Measurements from ENCODE around the gene NUFIP2. TPM values are rescaled to one million over a fixed set of nuclear protein-coding genes. Genes with fewer than 3 reads are reported as not detected.

The NUFIP2 gene, protein sequence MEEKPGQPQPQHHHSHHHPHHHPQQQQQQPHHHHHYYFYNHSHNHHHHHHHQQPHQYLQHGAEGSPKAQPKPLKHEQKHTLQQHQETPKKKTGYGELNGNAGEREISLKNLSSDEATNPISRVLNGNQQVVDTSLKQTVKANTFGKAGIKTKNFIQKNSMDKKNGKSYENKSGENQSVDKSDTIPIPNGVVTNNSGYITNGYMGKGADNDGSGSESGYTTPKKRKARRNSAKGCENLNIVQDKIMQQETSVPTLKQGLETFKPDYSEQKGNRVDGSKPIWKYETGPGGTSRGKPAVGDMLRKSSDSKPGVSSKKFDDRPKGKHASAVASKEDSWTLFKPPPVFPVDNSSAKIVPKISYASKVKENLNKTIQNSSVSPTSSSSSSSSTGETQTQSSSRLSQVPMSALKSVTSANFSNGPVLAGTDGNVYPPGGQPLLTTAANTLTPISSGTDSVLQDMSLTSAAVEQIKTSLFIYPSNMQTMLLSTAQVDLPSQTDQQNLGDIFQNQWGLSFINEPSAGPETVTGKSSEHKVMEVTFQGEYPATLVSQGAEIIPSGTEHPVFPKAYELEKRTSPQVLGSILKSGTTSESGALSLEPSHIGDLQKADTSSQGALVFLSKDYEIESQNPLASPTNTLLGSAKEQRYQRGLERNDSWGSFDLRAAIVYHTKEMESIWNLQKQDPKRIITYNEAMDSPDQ
- total RNA-seq (2021) (87.1 to 93.1 TPM (median 90.5 TPM) in 3 replicates), Bru-seq, nascent RNA (percentile 98 among the genes with signal in this experiment)
- long read RNA-seq, experiment 1, full-length matches to known transcripts, result 139 of 296 reads
- long read RNA-seq, experiment 1, partial matches to known transcripts, result 27 of 296 reads
- long read RNA-seq, experiment 1, other reads (novel, unspliced or antisense), result 130 of 296 reads
- long read RNA-seq, experiment 2, full-length matches to known transcripts, result 14 of 123 reads
- long read RNA-seq, experiment 2, partial matches to known transcripts, result 10 of 123 reads
- long read RNA-seq, experiment 2, other reads (novel, unspliced or antisense), result 99 of 123 reads
- long read RNA-seq, experiment 3, full-length matches to known transcripts, result 2 of 19 reads
- long read RNA-seq, experiment 3, partial matches to known transcripts, result 2 of 19 reads
- long read RNA-seq, experiment 3, other reads (novel, unspliced or antisense), result 15 of 19 reads

DNA sequence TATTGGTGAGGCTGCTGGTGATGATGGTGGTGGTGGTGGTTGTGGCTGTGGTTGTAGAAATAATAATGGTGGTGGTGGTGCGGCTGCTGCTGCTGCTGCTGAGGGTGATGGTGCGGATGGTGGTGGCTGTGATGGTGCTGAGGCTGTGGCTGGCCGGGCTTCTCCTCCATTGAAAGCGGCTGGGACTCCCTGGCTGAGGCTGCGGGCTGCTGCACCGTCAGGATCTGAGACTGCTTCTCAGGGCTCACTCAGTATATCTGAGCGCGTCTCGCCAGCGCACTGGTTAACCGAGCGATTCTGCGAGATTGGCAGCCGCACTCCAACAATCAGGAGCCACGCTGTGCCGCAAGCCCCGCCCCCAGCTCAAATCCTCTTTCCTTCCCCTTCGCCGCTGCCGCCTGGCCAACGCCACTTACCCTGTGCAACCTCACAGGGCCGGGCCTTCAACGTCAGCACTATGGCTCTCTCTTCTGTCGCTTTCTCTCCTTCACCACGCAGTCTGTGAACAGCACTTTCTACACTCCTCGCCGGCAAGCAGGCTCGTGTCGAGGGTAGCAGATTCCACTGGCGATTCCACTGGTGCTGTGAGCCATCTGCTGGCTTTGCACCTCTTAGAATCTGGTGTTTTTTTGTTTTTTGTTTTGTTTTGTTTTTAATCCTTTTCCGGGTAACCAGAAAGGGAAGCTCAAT is at the start of gene NUFIP2:
Gene NUFIP2, minus strand, starts transcription at position 259 of the 690 bp plus-strand sequence. Its CDS starts 89 bp downstream, at position 170.
- ChIA-PET POLR2A (interaction anchor here (0.6 to 1.3 kb wide), 13 partner anchors 10 to 298 kb away, joined by 3 to 8 read pairs (median 4); no protein-coding TSS in a partner anchor), CTCF (interaction anchor here (0.6 to 1.4 kb wide), 10 partner anchors 21 to 323 kb away, joined by 3 to 10 read pairs (median 4); partner anchors contain the start of gene MYO18A)
- peak; percentile 94 for ATAC-seq
- H3K9me3 Mint-ChIP-seq, result no peaks in the 10 kb centered on the region
- peaks cover 32% of the 10 kb centered on the region for H3K4me1 Mint-ChIP-seq
- H3K27me3 Mint-ChIP-seq (ENCODE audit: low read depth), result no peaks in the 10 kb centered on the region
- H3K27ac Mint-ChIP-seq, result peak within 1 kb of the TSS; percentile 99
- peak within 1 kb of the TSS; percentile 100 for H3K4me3 Mint-ChIP-seq
- DNase-seq (ENCODE audit: low spot score), result peak; percentile 99
- peaks cover 24% of the 10 kb centered on the region for H3K36me3 Mint-ChIP-seq
- peak; percentile 20; the same call in 1 of the 2 replicates for TF ChIP-seq FOXK1 (CRISPR knock-in tag; IDR thresholded peaks at IDR 0.05)
- TF ChIP-seq NR1H2 (CRISPR knock-in tag; IDR thresholded peaks at IDR 0.05), result no peak
- no peak for TF ChIP-seq TCF7 (CRISPR knock-in tag; IDR thresholded peaks at IDR 0.05; ENCODE audit: low read depth)
- TF ChIP-seq JUN (CRISPR knock-in tag; IDR thresholded peaks at IDR 0.05), result no peak
- TF ChIP-seq ZNF232 (CRISPR knock-in tag; IDR thresholded peaks at IDR 0.05), result 0 out of 2 replicates have a peak, but pooled peaks have one; percentile 13
- TF ChIP-seq ZNF423 (CRISPR knock-in tag; IDR thresholded peaks at IDR 0.05), result no peak
- no peak for TF ChIP-seq CBFB (CRISPR knock-in tag; IDR thresholded peaks at IDR 0.05; ENCODE audit: low read depth)
- TF ChIP-seq, protein P1, sequence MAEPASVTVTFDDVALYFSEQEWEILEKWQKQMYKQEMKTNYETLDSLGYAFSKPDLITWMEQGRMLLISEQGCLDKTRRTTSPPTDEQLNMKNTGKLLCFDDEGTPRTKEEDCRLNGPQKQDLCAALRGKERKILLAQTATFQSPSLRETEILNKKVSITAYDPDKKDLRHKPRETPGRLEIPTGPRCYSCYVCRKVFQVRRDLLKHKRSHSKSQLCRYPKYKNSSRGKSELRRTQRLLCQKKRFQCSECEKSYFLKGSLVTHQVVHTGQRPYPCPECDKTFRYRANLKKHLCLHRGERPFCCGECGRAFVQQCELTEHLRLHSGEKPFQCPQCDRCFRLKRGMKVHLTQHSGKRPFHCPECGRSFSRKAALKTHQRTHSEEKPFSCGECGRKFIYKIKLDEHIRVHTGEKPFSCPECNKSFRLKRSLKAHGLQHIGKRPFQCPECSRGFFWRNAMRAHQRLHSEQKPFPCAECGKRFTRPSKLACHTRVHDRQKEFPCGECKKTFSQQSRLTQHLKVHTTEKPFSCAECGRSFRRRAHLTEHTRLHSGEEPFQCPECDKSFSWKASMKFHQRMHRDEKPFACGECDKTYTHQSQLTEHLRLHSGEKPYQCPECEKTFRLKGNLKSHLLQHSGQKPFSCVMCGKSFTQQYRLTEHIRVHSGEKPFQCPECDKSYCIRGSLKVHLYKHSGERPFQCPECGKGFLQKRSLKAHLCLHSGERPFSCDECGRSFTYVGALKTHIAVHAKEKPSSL (CRISPR knock-in tag; conservative IDR thresholded peaks at IDR 0.05), result no peak
- TF ChIP-seq TEAD1 (CRISPR knock-in tag; IDR thresholded peaks at IDR 0.05), result peak; percentile 66; the same call in 1 of the 2 replicates
- TF ChIP-seq, protein P2, sequence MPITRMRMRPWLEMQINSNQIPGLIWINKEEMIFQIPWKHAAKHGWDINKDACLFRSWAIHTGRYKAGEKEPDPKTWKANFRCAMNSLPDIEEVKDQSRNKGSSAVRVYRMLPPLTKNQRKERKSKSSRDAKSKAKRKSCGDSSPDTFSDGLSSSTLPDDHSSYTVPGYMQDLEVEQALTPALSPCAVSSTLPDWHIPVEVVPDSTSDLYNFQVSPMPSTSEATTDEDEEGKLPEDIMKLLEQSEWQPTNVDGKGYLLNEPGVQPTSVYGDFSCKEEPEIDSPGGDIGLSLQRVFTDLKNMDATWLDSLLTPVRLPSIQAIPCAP (CRISPR knock-in tag; IDR thresholded peaks at IDR 0.05), result peak; percentile 66; the same call in 1 of the 2 replicates
- peak; percentile 93 for TF ChIP-seq ETV6 (CRISPR knock-in tag; IDR thresholded peaks at IDR 0.05)
- peak; percentile 89; the same call in 1 of the 2 replicates for TF ChIP-seq SMAD3 (CRISPR knock-in tag; IDR thresholded peaks at IDR 0.05; ENCODE audit: borderline replicate concordance)
- TF ChIP-seq, protein P3, sequence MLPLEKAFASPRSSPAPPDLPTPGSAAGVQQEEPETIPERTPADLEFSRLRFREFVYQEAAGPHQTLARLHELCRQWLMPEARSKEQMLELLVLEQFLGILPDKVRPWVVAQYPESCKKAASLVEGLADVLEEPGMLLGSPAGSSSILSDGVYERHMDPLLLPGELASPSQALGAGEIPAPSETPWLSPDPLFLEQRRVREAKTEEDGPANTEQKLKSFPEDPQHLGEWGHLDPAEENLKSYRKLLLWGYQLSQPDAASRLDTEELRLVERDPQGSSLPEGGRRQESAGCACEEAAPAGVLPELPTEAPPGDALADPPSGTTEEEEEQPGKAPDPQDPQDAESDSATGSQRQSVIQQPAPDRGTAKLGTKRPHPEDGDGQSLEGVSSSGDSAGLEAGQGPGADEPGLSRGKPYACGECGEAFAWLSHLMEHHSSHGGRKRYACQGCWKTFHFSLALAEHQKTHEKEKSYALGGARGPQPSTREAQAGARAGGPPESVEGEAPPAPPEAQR (CRISPR knock-in tag; IDR thresholded peaks at IDR 0.05), result no peak
- TF ChIP-seq, protein P4, sequence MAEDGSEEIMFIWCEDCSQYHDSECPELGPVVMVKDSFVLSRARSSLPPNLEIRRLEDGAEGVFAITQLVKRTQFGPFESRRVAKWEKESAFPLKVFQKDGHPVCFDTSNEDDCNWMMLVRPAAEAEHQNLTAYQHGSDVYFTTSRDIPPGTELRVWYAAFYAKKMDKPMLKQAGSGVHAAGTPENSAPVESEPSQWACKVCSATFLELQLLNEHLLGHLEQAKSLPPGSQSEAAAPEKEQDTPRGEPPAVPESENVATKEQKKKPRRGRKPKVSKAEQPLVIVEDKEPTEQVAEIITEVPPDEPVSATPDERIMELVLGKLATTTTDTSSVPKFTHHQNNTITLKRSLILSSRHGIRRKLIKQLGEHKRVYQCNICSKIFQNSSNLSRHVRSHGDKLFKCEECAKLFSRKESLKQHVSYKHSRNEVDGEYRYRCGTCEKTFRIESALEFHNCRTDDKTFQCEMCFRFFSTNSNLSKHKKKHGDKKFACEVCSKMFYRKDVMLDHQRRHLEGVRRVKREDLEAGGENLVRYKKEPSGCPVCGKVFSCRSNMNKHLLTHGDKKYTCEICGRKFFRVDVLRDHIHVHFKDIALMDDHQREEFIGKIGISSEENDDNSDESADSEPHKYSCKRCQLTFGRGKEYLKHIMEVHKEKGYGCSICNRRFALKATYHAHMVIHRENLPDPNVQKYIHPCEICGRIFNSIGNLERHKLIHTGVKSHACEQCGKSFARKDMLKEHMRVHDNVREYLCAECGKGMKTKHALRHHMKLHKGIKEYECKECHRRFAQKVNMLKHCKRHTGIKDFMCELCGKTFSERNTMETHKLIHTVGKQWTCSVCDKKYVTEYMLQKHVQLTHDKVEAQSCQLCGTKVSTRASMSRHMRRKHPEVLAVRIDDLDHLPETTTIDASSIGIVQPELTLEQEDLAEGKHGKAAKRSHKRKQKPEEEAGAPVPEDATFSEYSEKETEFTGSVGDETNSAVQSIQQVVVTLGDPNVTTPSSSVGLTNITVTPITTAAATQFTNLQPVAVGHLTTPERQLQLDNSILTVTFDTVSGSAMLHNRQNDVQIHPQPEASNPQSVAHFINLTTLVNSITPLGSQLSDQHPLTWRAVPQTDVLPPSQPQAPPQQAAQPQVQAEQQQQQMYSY (CRISPR knock-in tag; IDR thresholded peaks at IDR 0.05), result no peak
- TF ChIP-seq, protein P5, sequence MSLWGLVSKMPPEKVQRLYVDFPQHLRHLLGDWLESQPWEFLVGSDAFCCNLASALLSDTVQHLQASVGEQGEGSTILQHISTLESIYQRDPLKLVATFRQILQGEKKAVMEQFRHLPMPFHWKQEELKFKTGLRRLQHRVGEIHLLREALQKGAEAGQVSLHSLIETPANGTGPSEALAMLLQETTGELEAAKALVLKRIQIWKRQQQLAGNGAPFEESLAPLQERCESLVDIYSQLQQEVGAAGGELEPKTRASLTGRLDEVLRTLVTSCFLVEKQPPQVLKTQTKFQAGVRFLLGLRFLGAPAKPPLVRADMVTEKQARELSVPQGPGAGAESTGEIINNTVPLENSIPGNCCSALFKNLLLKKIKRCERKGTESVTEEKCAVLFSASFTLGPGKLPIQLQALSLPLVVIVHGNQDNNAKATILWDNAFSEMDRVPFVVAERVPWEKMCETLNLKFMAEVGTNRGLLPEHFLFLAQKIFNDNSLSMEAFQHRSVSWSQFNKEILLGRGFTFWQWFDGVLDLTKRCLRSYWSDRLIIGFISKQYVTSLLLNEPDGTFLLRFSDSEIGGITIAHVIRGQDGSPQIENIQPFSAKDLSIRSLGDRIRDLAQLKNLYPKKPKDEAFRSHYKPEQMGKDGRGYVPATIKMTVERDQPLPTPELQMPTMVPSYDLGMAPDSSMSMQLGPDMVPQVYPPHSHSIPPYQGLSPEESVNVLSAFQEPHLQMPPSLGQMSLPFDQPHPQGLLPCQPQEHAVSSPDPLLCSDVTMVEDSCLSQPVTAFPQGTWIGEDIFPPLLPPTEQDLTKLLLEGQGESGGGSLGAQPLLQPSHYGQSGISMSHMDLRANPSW (CRISPR knock-in tag; conservative IDR thresholded peaks at IDR 0.05; ENCODE audit: low read depth), result no peak
- TF ChIP-seq, protein P6, sequence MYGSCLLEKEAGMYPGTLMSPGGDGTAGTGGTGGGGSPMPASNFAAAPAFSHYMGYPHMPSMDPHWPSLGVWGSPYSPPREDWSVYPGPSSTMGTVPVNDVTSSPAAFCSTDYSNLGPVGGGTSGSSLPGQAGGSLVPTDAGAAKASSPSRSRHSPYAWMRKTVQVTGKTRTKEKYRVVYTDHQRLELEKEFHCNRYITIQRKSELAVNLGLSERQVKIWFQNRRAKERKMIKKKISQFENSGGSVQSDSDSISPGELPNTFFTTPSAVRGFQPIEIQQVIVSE (CRISPR knock-in tag; IDR thresholded peaks at IDR 0.05; ENCODE audit: borderline replicate concordance), result no peak
- TF ChIP-seq, protein P7, sequence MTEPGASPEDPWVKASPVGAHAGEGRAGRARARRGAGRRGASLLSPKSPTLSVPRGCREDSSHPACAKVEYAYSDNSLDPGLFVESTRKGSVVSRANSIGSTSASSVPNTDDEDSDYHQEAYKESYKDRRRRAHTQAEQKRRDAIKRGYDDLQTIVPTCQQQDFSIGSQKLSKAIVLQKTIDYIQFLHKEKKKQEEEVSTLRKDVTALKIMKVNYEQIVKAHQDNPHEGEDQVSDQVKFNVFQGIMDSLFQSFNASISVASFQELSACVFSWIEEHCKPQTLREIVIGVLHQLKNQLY (CRISPR knock-in tag; IDR thresholded peaks at IDR 0.05), result no peak
- TF ChIP-seq FOXP1 (CRISPR knock-in tag; IDR thresholded peaks at IDR 0.05; ENCODE audit: borderline replicate concordance), result no peak; the same call in 1 of the 2 replicates

Measured in WTC11 (cell line).